Transverse colon (tissue), 4 donors: ENCODE results near the gene TXNIP. TPM values are rescaled to one million over a fixed set of nuclear protein-coding genes. Genes with fewer than 3 reads are reported as not detected.

Experiments
- DNase-seq: peaks from one replicate; pipeline ENCODE4 v3.0.0-alpha.2; 2019
- H3K27ac ChIP-seq, 4 donors: fragments of 200-600 bp; sonication (generic); 2 replicates each; pipeline ENCODE4 v1.5.1; 2016 to 2018; ENCODE audit warnings: inconsistent platforms in 4 of 4
- H3K27me3 ChIP-seq: fragments of 200-600 bp; sonication (generic); 2 replicates; pipeline ENCODE4 v1.5.1; 2017; ENCODE audit warnings: inconsistent platforms
- H3K36me3 ChIP-seq, 4 donors: fragments of 200-600 bp; sonication (generic); 2 replicates each; pipeline ENCODE4 v1.5.1; 2017 to 2019; ENCODE audit warnings: inconsistent platforms in 4 of 4
- H3K4me1 ChIP-seq, 4 donors: fragments of 200-600 bp; sonication (generic); 2 replicates each; pipeline ENCODE4 v1.5.1; 2017 to 2020; ENCODE audit warnings: inconsistent platforms in 4 of 4
- H3K4me3 ChIP-seq, 4 donors: fragments of 200-600 bp; sonication (generic); 1 replicate in 1 of 4; 2 replicates in 3 of 4; pipeline versions ENCODE4 v1.5.1 to v1.6.1; 2017 to 2019; ENCODE audit warnings: inconsistent platforms in 4 of 4
- H3K9me3 ChIP-seq, 2 donors: fragments of 200-600 bp; sonication (generic); 2 replicates each; pipeline ENCODE4 v1.5.1; 2017 to 2019; ENCODE audit warnings: inconsistent platforms in 2 of 2
- CTCF ChIP-seq, 5 experiments: fragments of 200-600 bp in 3 of 5; fragments of 450-650 bp in 2 of 5; sonication (generic) in 3 of 5; IDR thresholded peaks; 1 replicate in 2 of 5; 2 replicates in 3 of 5; pipeline ENCODE4 v1.5.1; 2016 to 2017; ENCODE audit warnings: antibody characterized with exemption in 5 of 5, inconsistent platforms in 3 of 5, mild to moderate bottlenecking in 2 of 5, moderate library complexity in 1 of 5
- EP300 ChIP-seq: sonication (generic); formaldehyde crosslinking; IDR thresholded peaks from one replicate; pipeline ENCODE4 v1.6.1; 2017; ENCODE audit warnings: antibody characterized with exemption, low read depth
- POLR2A ChIP-seq: fragments of 450-650 bp; IDR thresholded peaks from one replicate; pipeline ENCODE4 v1.6.1; 2016; ENCODE audit warnings: antibody characterized with exemption, mild to moderate bottlenecking, moderate library complexity
- POLR2AphosphoS5 ChIP-seq, 3 donors: sonication (generic); formaldehyde crosslinking; IDR thresholded peaks; one replicate each; pipeline ENCODE4 v1.6.1; 2016; ENCODE audit warnings: antibody characterized with exemption in 3 of 3
- WGBS, 2 donors: methylation state at CpG; one replicate each; pipeline ENCODE4 v1.1.5; 2018; ENCODE audit warnings: low coverage in 1 of 2; 5-methylcytosine and 5-hydroxymethylcytosine counted together
- in situ Hi-C, 4 donors: fragments of 200-750 bp; cut with MboI; loops; one replicate each; pipeline versions ENCODE4 v1.15.0 to v1.15.1; 2017; ENCODE audit warnings: low sequenced_read_pairs in 3 of 4, low pct_ligation_motif_present in 1 of 4, low pct_unique_long_range_greater_than_20kb in 1 of 4
- intact Hi-C: fragments of 100-400 bp; cut with DNase I; formaldehyde crosslinking; loops from one replicate; pipeline ENCODE4 v1.15.1; 2023; ENCODE audit warnings: low total_unique reads
- total RNA-seq, 4 donors: library from RNA; depleted of rRNA; stranded (reverse); fragments of >200 nt; gene quantifications; one replicate each; pipeline ENCODE4 v1.1.0, GENCODE V29; 2016

The TXNIP gene
- total RNA-seq, 4 donors from 2014 or later, result 296 to 2,602 (median 982) TPM

GRCh38 chr1:146020058-146021049, 24.0 kb upstream of the TXNIP start:
- peaks cover 54% of the 10 kb centered on the region for H3K27me3 ChIP-seq
- WGBS, 2 donors, result 75 to 90% methylated on average over 4 of the region's 4 CpGs
- no peaks in the 10 kb centered on the region for H3K36me3 ChIP-seq
- in situ Hi-C loops (loop anchor here in 1 of 4 donors (10.0 to 25.0 kb wide), 2 partner anchors 46 to 133 kb away; partner anchors contain the start of gene ANKRD35), intact Hi-C loops (no loop called here)
- TF ChIP-seq CTCF (IDR thresholded peaks at IDR 0.05), result no peak
- TF ChIP-seq EP300, result no peak
- no peak for TF ChIP-seq POLR2AphosphoS5 (IDR thresholded peaks at IDR 0.05)
- no peak for TF ChIP-seq POLR2A
- no peaks in the 10 kb centered on the region for H3K9me3 ChIP-seq
- H3K4me1 ChIP-seq, result peaks cover 0 to 10% (median 7%) of the 10 kb centered on the region in 4 donors
- DNase-seq, result no peak
- H3K4me3 ChIP-seq, result no peak overlapping the region
- no peak overlapping the region for H3K27ac ChIP-seq

- intact Hi-C loops (loop anchor here (2.0 to 10.0 kb wide), 2 partner anchors 109 to 175 kb away; partner anchors contain the start of genes ITGA10 and NUDT17), in situ Hi-C loops (loop anchor here in 2 of 4 donors (5.0 to 25.0 kb wide), 3 partner anchors 45 to 177 kb away; partner anchors contain the start of gene ANKRD35 (in 1 of the 2))
- 26 to 74% methylated on average over 6 to 35 of the region's 43 CpGs for WGBS, 2 donors
- Histone ChIP-seq H3K4me3 (peak overlapping the region in 1 of 4 donors; percentile 31), H3K36me3 (no peaks in the 10 kb centered on the region), H3K27ac (no peak overlapping the region), H3K4me1 (peaks cover 0 to 10% (median 7%) of the 10 kb centered on the region in 4 donors), H3K27me3 (peaks cover 54% of the 10 kb centered on the region), H3K9me3 (no peaks in the 10 kb centered on the region)
- TF ChIP-seq POLR2AphosphoS5 (IDR thresholded peaks at IDR 0.05) (no peak), POLR2A (no peak), CTCF (IDR thresholded peaks at IDR 0.05) (no peak), EP300 (no peak)
- no peak for DNase-seq
Measured at GRCh38 chr1:146019231-146020057, 23.1 kb upstream of the TXNIP start.

GRCh38 chr1:146016891-146017290, 20.5 kb upstream of the TXNIP start:
- Histone ChIP-seq H3K27ac (no peak overlapping the region), H3K4me1 (peaks cover 0 to 12% (median 9%) of the 10 kb centered on the region in 4 donors), H3K36me3 (no peaks in the 10 kb centered on the region), H3K9me3 (no peaks in the 10 kb centered on the region), H3K27me3 (peaks cover 40% of the 10 kb centered on the region), H3K4me3 (no peak overlapping the region)
- TF ChIP-seq POLR2AphosphoS5 (IDR thresholded peaks at IDR 0.05) (no peak), EP300 (no peak), POLR2A (no peak), CTCF (IDR thresholded peaks at IDR 0.05) (no peak)
- in situ Hi-C loops, result loop anchor here in 2 of 4 donors (5.0 to 25.0 kb wide), 2 partner anchors 130 to 175 kb away; partner anchors contain the start of gene ANKRD35 (in 1 of the 2)
- DNase-seq, result no peak
- intact Hi-C loops, result loop anchor here (10.0 kb wide), 1 partner anchor 172 kb away; the partner anchor contains the start of gene NUDT17
- WGBS, 2 donors, result 43 to 63% methylated on average over 1 of the region's 1 CpG
